Stomach (tissue), 4 donors: ENCODE results near the gene GHRL.

Source experiments
- CTCF ChIP-seq, 7 experiments: fragments of 450-650 bp in 4 of 7; fragments of 200-600 bp in 3 of 7; sonication (generic) in 3 of 7; IDR thresholded peaks; one replicate each; pipeline ENCODE4 v1.5.1; 2016 to 2019; ENCODE audit warnings: antibody characterized with exemption in 7 of 7, control low read depth in 2 of 7, mild to moderate bottlenecking in 1 of 7
- EP300 ChIP-seq: sonication (generic); formaldehyde crosslinking; IDR thresholded peaks from one replicate; pipeline ENCODE4 v1.6.1; 2017; ENCODE audit warnings: antibody characterized with exemption
- POLR2A ChIP-seq, 4 donors: fragments of 450-650 bp; IDR thresholded peaks; one replicate each; pipeline ENCODE4 v1.6.1; 2016; ENCODE audit warnings: antibody characterized with exemption in 4 of 4, control low read depth in 2 of 4, mild to moderate bottlenecking in 1 of 4, moderate library complexity in 1 of 4
- POLR2AphosphoS5 ChIP-seq, 3 donors: sonication (generic); formaldehyde crosslinking; IDR thresholded peaks; one replicate each; pipeline ENCODE4 v1.6.1; 2016; ENCODE audit warnings: antibody characterized with exemption in 3 of 3

- TF ChIP-seq CTCF (IDR thresholded peaks at IDR 0.05), result no peak
- no peak for TF ChIP-seq POLR2A (IDR thresholded peaks at IDR 0.05)
- TF ChIP-seq EP300, result no peak
- TF ChIP-seq POLR2AphosphoS5 (IDR thresholded peaks at IDR 0.05), result no peak
These were observed 32.9 kb downstream of the GHRL start for GRCh38 chr3:10259798-10260197.
